Esophagus squamous epithelium (tissue), 4 donors: Measurements from ENCODE around the gene CCDC146.

Source experiments
- CTCF ChIP-seq, 6 experiments: fragments of 450-650 bp in 4 of 6; fragments of 200-600 bp in 2 of 6; sonication (generic) in 2 of 6; IDR thresholded peaks; one replicate each; pipeline ENCODE4 v1.5.1; 2016 to 2019; ENCODE audit warnings: antibody characterized with exemption in 6 of 6, mild to moderate bottlenecking in 4 of 6, moderate library complexity in 4 of 6
- POLR2A ChIP-seq, 4 donors: fragments of 450-650 bp; IDR thresholded peaks; one replicate each; pipeline ENCODE4 v1.6.1; 2017; ENCODE audit warnings: antibody characterized with exemption in 4 of 4, mild to moderate bottlenecking in 4 of 4, moderate library complexity in 3 of 4

- peak; percentile 56 to 82 (median 72) for TF ChIP-seq CTCF (IDR thresholded peaks at IDR 0.05)
- no peak for TF ChIP-seq POLR2A (IDR thresholded peaks at IDR 0.05)
These were observed 209.7 kb downstream of the CCDC146 start for GRCh38 chr7:77331938-77332695.
